Activated CD8-positive, alpha-beta memory T cell treated with anti-CD3 and anti-CD28 coated beads, Interleukin-2, amount 10 ng/mL, durations not matched to agents 7 days and 5 days (primary cell): Measurements from ENCODE around the gene DAAM2. TPM values are rescaled to one million over a fixed set of nuclear protein-coding genes. Genes with fewer than 3 reads are reported as not detected.

Experiments used
- ATAC-seq: fragments of 150-1000 bp; cut with Tn5 transposase; one replicate; pipeline ENCODE4 v1.10.0; 2021; ENCODE audit warnings: moderate library complexity
- CTCF ChIA-PET: fragments of 350-600 bp; sonication (Branson Sonifier 250); formaldehyde crosslinking; loops from one replicate; lab custom pipeline; 2021; ENCODE audit warnings: antibody characterized with exemption; lab: Charles Lee
- DNase-seq: peaks from one replicate; pipeline ENCODE4 v3.0.0-alpha.2; 2020
- H3K27ac Mint-ChIP-seq: one replicate; pipeline ENCODE4 v1.8.0; 2021; ENCODE audit warnings: mild to moderate bottlenecking, mixed read lengths
- H3K27me3 Mint-ChIP-seq: one replicate; pipeline ENCODE4 v1.8.0; 2021; ENCODE audit warnings: mixed read lengths
- H3K36me3 Mint-ChIP-seq: one replicate; pipeline ENCODE4 v1.8.0; 2021; ENCODE audit warnings: mild to moderate bottlenecking, mixed read lengths
- H3K4me1 Mint-ChIP-seq: one replicate; pipeline ENCODE4 v1.8.0; 2021; ENCODE audit warnings: mixed read lengths
- H3K4me3 Mint-ChIP-seq: one replicate; pipeline ENCODE4 v1.8.0; 2021; ENCODE audit warnings: mild to moderate bottlenecking, moderate library complexity, mixed read lengths
- H3K9me3 Mint-ChIP-seq: one replicate; pipeline ENCODE4 v1.8.0; 2022; ENCODE audit warnings: low read depth, mixed read lengths
- total RNA-seq, 2 experiments: library from RNA; stranded (reverse); gene quantifications; one replicate each; pipeline ENCODE4 v1.2.3, GENCODE V29; 2021

DAAM2 gene
- total RNA-seq, 2 experiments from 2014 or later, result not detected

DNA sequence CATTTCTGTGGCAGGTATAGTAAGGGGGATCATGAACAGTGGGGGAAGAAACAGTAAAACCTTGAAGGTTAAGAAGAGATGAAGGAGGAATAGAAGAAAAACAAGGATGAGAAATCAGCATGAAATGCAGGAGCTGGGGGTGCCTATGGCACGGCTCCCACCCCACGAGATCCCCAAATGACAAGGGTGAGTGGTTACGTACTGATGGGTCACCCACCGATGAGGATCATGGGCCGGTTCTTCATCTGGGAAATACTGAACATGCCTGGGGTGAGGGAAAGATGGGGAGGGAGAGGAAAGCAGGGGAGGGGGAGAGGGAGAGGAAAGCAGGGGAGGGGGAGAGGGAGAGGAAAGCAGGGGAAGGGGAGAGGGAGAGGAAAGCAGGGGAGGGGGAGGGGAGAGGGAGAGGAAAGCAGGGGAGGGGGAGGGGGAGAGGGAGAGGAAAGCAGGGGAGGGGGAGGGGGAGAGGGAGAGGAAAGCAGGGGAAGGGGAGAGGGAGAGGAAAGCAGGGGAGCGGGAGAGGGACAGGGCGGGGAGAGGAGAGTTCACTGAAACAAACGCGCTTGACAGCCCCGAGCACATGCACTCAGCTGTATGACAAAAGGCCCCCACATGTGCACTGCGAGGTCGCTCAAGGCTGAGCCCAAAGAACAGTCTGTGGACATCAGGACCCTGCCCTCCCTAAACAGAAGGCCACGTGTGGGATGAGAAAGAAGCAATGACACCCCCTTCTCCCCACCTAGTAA, 116.8 kb downstream of the DAAM2 start:
- CTCF ChIA-PET, result no interaction called here
- ATAC-seq, result no peak
- no peaks in the 10 kb centered on the region for H3K4me1 Mint-ChIP-seq
- H3K27me3 Mint-ChIP-seq, result no peaks in the 10 kb centered on the region
- no peak overlapping the region for H3K4me3 Mint-ChIP-seq
- DNase-seq, result no peak
- H3K9me3 Mint-ChIP-seq, result no peaks in the 10 kb centered on the region
- H3K27ac Mint-ChIP-seq, result no peak overlapping the region
- H3K36me3 Mint-ChIP-seq, result no peaks in the 10 kb centered on the region

DNA sequence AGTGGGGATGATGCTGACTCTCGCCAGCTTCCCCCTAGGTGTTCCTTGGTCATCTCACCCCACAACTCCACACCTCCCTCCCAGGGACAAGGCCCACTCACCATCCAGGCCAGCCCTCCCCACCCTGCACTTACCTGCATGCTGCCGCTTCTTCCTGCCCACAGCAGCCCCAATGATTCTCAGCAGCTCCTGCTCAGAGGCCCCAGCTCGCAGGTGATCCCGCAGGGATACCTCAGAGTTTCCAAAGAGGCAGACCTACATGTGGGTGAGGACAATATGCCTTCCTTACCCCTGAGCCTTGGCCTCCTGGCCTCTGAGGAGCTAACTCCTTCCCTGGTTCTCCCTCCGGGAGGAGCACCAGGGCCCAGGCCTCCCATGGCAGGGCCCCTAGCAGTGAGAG, 117.5 kb downstream of the DAAM2 start:
- DNase-seq, result no peak
- H3K36me3 Mint-ChIP-seq, result no peaks in the 10 kb centered on the region

DNA sequence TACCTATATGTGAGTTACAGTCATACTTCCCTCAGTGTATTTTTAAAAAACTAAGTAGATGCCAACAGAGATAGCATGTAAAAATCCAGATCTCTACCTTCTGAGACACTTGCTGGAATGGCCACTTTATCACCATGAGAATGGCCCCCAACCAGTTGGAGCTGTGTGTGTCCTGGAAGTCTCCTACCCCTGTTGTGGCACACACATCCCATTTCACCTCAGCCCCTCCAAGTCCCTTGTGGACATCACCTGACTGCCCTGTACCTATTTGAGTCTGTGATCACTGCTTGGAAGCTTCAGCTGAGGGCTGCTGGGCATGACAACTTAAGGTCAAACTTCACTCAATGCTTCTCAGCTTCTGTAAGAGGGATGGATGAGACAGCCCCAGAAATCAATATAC, 118.0 kb downstream of the DAAM2 start:
- H3K9me3 Mint-ChIP-seq, result no peaks in the 10 kb centered on the region
- CTCF ChIA-PET, result no interaction called here
- ATAC-seq (no peak), DNase-seq (no peak)
- no peak overlapping the region for H3K27ac Mint-ChIP-seq
- no peaks in the 10 kb centered on the region for H3K4me1 Mint-ChIP-seq
- no peaks in the 10 kb centered on the region for H3K27me3 Mint-ChIP-seq
- no peaks in the 10 kb centered on the region for H3K36me3 Mint-ChIP-seq
- no peak overlapping the region for H3K4me3 Mint-ChIP-seq

More for the DNA sequence above, 117.5 kb downstream of the DAAM2 start:
- no peak overlapping the region for H3K27ac Mint-ChIP-seq
- H3K9me3 Mint-ChIP-seq, result no peaks in the 10 kb centered on the region
- H3K4me1 Mint-ChIP-seq, result no peaks in the 10 kb centered on the region
- no peaks in the 10 kb centered on the region for H3K27me3 Mint-ChIP-seq
- no peak overlapping the region for H3K4me3 Mint-ChIP-seq
- CTCF ChIA-PET, result no interaction called here
- ATAC-seq, result no peak

DNA sequence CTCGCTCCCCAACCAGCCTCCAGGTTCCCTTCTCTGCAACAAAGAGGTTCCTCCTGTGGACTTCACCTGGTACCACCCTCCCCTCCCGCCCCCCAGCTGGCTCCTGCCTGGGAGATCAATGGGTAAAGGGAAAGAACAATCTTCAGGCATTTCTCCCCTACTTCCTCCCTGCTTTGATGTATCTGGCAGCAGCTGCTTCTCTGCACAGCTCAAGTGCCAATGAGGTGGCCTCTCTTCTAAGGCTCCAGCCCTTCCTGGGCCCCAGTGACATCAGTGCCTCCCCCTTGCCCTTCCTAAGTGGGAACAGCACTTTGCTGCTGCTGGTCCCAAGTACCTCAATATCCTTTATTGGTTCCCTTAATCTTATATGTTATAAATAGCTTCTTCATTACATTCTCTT, 118.6 kb downstream of the DAAM2 start:
- H3K4me1 Mint-ChIP-seq, result no peaks in the 10 kb centered on the region
- no peaks in the 10 kb centered on the region for H3K27me3 Mint-ChIP-seq
- CTCF ChIA-PET, result no interaction called here
- no peaks in the 10 kb centered on the region for H3K36me3 Mint-ChIP-seq
- H3K9me3 Mint-ChIP-seq, result no peaks in the 10 kb centered on the region
- no peak for ATAC-seq
- no peak for DNase-seq
- no peak overlapping the region for H3K27ac Mint-ChIP-seq
- H3K4me3 Mint-ChIP-seq, result no peak overlapping the region

DNA sequence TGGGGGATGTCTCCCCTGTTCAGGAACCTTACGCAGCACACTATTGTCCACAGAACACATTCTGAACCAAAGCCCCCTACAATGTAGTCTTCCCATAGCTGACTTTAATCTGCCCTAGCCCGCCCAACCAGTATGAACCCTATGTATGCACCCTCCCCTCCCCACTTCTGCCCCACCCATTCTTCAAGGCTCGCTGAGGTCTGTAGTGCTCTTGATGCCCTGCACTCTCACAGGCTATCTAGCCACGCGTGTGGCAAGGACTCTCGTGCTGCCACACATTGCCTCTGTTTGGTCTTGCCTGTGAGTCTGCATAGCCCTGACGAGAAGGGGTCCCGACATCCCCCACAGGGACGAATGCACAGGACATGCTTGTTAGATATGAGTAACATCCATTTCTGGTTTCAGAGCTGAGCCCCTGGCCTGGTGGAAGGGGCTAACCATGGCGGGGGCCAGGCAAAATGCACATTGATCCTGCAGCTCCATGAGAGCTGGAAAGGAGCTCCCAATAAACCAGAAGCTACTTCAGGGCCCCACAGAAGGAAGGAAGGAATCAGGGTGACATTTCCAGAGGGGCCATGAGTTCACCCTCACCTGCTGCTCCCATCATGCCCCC, 119.4 kb downstream of the DAAM2 start:
- Mint-ChIP-seq H3K27me3 (no peaks in the 10 kb centered on the region), H3K4me3 (no peak overlapping the region), H3K9me3 (no peaks in the 10 kb centered on the region), H3K36me3 (no peaks in the 10 kb centered on the region), H3K4me1 (no peaks in the 10 kb centered on the region), H3K27ac (no peak overlapping the region)
- ATAC-seq (no peak), DNase-seq (no peak)
- CTCF ChIA-PET, result no interaction called here

DNA sequence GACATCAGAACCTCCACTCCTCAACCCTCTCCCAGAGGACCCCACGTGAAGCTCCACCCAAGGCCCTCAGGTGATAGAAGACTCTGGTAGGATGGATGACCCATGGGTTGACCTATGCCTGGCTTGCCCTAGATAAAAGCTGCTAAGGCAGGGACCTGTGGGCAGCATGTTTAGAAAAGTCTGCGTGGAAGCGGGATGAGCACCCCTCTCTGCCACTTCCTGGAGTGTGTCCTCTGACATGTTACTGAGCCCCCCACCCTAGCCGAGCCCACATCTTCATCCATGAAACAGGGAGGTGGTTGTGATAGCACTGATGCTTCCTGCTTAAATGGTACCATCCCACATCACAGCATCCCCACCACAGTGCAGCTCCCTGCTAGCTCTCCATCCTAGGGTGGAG, 120.3 kb downstream of the DAAM2 start:
- no peaks in the 10 kb centered on the region for H3K4me1 Mint-ChIP-seq
- H3K27me3 Mint-ChIP-seq, result no peaks in the 10 kb centered on the region
- H3K27ac Mint-ChIP-seq, result no peak overlapping the region
- H3K4me3 Mint-ChIP-seq, result no peak overlapping the region
- no peak for DNase-seq
- CTCF ChIA-PET, result no interaction called here
- no peaks in the 10 kb centered on the region for H3K36me3 Mint-ChIP-seq
- ATAC-seq, result no peak
- no peaks in the 10 kb centered on the region for H3K9me3 Mint-ChIP-seq

DNA sequence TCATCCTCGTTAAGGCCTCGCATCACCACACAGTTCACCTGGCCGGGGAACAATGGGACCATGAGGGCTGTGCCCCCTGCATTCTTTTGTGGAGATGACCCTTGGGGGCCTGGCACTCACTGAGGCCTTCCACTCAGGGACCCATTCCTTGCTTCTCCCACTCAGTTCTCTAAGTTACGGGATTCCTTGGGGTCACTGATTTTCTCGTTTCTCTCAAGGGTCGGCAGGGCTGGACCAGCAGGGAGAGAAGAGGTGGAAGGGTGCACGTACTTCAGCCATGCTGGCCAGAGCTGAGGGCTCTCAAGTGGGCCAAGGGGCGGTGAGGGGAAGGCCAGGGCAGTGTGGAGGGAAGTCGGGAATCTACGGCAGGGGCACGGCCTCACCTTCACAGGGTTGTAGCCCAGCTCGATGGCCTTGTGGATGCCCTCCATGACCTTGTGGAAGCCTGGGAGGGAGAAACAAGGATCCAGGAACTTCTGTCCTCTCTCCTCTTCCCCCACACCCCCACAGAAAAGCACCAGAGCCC, 121.3 kb downstream of the DAAM2 start:
- Mint-ChIP-seq H3K36me3 (no peaks in the 10 kb centered on the region), H3K4me3 (no peak overlapping the region), H3K27ac (no peak overlapping the region), H3K27me3 (no peaks in the 10 kb centered on the region), H3K4me1 (no peaks in the 10 kb centered on the region), H3K9me3 (no peaks in the 10 kb centered on the region)
- no peak for DNase-seq
- CTCF ChIA-PET, result no interaction called here
- ATAC-seq, result no peak

DNA sequence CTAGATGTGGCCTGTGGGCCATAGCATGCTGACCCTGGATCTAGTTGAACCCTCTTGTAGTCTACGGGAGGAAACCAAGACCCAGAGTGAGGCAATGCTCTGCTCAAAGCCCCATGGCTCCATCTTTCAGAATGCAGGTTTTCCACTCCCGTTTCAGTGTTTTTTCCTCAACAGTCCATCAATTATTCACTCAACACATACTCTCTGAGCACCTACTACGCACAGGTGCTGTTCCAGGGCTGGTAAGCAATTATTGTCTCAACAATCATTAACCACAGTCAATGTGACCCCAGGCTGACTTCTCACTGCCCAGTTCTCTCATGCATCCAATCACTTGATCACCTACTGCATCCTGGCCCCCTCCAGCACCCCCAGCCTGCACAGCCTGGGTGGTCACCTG, 122.1 kb downstream of the DAAM2 start:
- H3K36me3 Mint-ChIP-seq, result no peaks in the 10 kb centered on the region
- H3K27me3 Mint-ChIP-seq, result no peaks in the 10 kb centered on the region
- CTCF ChIA-PET, result no interaction called here
- ATAC-seq (no peak), DNase-seq (no peak)
- no peak overlapping the region for H3K27ac Mint-ChIP-seq
- no peak overlapping the region for H3K4me3 Mint-ChIP-seq
- H3K9me3 Mint-ChIP-seq, result no peaks in the 10 kb centered on the region
- H3K4me1 Mint-ChIP-seq, result no peaks in the 10 kb centered on the region

DNA sequence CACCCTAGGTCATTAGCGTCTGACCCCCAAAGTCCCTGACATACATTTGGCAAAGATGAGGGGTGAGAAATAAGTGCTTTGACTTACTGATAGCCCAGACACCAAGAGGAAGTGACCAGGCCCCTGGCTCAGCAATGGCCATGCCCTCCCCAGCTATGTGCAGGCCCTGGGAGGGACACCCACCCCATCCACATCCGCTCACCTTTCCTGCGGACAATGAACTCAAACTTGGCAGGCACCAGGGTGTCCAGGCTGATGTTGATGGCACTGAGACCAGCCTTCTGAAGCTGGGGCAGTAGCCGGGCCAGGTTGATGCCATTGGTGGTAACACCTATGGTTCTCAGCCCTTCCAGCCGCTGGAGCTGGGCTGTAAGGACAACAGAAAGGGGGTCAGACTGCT, 123.7 kb downstream of the DAAM2 start:
- ATAC-seq (no peak), DNase-seq (no peak)
- CTCF ChIA-PET, result no interaction called here
- Mint-ChIP-seq H3K27me3 (no peaks in the 10 kb centered on the region), H3K9me3 (no peaks in the 10 kb centered on the region), H3K4me1 (no peaks in the 10 kb centered on the region), H3K4me3 (no peak overlapping the region), H3K27ac (no peak overlapping the region), H3K36me3 (no peaks in the 10 kb centered on the region)

DNA sequence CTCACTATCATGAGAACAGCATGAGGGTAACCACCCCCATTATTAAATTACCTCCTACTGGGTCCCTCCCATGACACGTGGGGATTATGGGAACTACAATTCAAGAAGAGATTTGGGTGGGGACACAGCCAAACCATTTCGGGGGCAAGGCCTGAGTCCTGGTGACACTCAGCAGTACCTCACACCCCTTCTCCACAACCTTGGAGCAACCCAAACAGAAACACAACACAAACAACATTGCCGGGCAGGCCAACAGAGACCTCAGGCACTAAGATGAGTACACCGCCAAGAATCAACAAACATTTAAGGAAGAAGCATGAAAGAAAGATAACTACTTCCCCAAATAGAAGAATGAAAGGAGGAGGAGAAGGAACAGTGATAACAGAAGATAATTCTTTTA, 125.2 kb downstream of the DAAM2 start:
- CTCF ChIA-PET, result no interaction called here
- Mint-ChIP-seq H3K9me3 (no peaks in the 10 kb centered on the region), H3K4me1 (no peaks in the 10 kb centered on the region), H3K4me3 (no peak overlapping the region), H3K27ac (no peak overlapping the region), H3K36me3 (no peaks in the 10 kb centered on the region), H3K27me3 (no peaks in the 10 kb centered on the region)
- ATAC-seq (no peak), DNase-seq (no peak)

DNA sequence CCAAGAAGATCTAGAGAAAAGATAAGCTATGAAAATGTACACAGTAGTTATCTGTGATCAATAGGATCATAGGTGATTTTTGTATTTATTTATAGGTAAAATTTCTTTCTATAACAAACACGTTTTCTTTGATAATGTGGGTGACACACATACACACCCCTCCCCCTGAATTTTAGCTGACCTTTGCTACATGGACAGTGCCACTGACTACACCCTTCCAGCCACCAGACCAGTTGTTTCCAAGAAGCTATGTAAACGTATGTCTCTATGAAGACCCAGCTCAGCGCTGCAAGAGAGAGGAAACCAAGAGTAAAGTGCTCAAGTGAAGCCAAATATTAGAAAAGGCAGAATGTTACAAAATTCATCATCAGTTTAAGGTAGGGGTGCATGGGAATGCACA, 125.8 kb downstream of the DAAM2 start:
- no peak overlapping the region for H3K27ac Mint-ChIP-seq
- H3K4me3 Mint-ChIP-seq, result no peak overlapping the region
- no peaks in the 10 kb centered on the region for H3K4me1 Mint-ChIP-seq
- DNase-seq (no peak), ATAC-seq (no peak)
- CTCF ChIA-PET, result no interaction called here
- no peaks in the 10 kb centered on the region for H3K9me3 Mint-ChIP-seq
- H3K27me3 Mint-ChIP-seq, result no peaks in the 10 kb centered on the region
- no peaks in the 10 kb centered on the region for H3K36me3 Mint-ChIP-seq

DNA sequence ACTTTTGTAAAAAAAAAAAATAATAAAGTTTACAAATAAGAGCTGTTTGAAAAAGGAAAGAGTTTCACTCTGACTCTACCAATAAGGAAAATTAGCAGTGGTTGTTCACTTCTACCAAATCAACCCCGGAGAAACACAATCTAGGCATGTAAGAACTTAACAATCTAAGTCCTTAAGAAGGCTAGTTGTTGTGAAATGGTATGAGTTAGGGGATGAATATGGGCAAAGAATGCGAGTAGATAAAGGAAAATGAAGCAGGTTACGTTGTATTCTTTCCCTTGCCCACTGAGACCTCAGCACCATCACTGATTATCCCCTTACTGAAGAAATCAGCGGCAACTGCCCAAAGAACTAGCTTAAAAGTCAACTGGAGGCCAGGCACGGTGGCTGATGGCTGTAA, 126.7 kb downstream of the DAAM2 start:
- Mint-ChIP-seq H3K4me1 (no peaks in the 10 kb centered on the region), H3K4me3 (no peak overlapping the region), H3K27ac (no peak overlapping the region), H3K9me3 (no peaks in the 10 kb centered on the region), H3K27me3 (no peaks in the 10 kb centered on the region), H3K36me3 (no peaks in the 10 kb centered on the region)
- DNase-seq (no peak), ATAC-seq (no peak)
- CTCF ChIA-PET, result no interaction called here

DNA sequence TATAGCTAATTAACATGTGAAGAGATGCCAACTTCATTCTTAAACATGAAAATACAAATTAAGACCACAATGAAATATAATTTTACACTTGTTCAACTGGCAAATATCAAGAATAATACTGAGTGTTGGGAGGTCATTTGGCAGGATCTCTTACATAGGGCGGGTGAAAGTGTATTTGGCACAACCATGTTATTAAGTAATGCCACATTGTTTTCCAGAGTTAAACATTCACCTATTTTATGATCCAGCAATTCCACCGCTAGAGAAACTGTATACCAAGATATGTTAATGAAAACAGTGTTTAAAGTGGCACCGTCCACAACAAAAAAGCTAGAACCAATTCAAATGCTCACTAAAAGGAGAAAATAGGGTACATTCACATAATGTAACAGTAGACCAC, 128.0 kb downstream of the DAAM2 start:
- CTCF ChIA-PET, result no interaction called here
- Mint-ChIP-seq H3K4me3 (no peak overlapping the region), H3K27me3 (no peaks in the 10 kb centered on the region), H3K9me3 (peaks cover 3% of the 10 kb centered on the region), H3K27ac (no peak overlapping the region), H3K4me1 (no peaks in the 10 kb centered on the region), H3K36me3 (no peaks in the 10 kb centered on the region)
- no peak for ATAC-seq
- DNase-seq, result no peak

DNA sequence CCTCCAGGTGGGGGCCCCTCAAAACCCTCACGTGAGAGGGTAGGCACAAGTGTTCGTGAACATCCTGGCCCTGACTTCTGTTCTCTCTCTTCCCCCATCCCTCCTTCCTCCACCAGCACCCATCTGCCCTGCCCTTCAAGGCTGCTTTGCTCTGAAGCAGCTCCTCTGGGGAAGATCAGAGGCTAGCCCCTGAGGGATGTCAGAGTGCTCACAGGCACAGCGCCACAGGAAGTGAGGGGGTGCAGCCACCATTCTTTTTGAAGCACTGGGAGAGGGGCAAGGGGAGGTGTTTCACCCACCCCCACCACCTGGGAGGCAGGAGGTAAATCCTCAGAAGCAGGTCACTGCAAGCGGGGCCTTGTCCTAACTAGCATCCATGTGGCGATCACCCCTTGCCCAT, 130.6 kb downstream of the DAAM2 start:
- DNase-seq (no peak), ATAC-seq (no peak)
- Mint-ChIP-seq H3K4me1 (no peaks in the 10 kb centered on the region), H3K27me3 (no peaks in the 10 kb centered on the region), H3K9me3 (peaks cover 7% of the 10 kb centered on the region), H3K4me3 (no peak overlapping the region), H3K36me3 (no peaks in the 10 kb centered on the region), H3K27ac (no peak overlapping the region)
- CTCF ChIA-PET, result no interaction called here
